ENCODE results near the gene RSPH10B2. TPM values are rescaled to one million over a fixed set of nuclear protein-coding genes. Genes with fewer than 3 reads are reported as not detected.

RSPH10B2 gene
- total and polyA plus RNA-seq, 2 of the 13 experiments (the other 11 are each of a cell fraction or from before 2014, with no cell fraction given) = 0.31 TPM; not detected in 1

DNA sequence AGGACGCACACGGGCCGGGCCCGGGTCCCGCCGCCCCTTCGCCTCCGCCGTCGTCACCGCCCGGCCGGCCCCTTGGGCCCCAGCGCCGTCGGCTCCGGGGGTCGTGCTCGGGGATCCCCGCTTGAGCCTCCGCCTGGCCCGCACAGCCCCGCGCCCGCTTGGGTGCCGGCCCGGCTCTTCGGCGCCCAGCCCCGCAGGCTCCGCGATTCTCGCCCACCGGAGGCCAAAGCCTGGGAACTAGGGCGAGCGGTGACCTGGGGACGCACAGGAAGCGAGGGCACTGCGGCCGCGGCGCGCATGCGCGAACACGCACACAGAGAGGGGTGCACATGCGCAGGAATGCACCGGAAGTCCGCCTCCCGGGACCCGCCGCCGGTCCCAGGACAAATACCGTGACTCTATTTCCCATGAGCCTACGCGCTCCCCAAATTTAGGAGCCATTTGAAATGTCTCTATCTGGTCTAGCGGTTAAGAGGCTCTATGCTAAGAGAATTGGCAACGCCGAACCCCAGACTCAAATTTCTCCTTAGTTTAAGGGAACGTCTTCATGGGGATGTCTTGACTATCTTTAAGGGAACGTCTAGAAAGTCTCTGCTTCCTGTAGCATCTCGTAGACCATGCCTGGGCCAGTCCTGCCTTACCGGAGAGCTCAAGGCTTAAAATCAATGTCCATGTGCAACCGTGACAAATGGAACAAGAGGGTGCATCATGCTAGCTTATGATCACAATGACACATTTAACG is 47.1 kb upstream of the RSPH10B2 start, which contains the start of gene ZNF12 (continued):
- TF ChIP-seq ZNF678 (CRISPR knock-in tag; IDR thresholded peaks at IDR 0.05) (no peak), MTF2 (CRISPR knock-in tag; IDR thresholded peaks at IDR 0.05; ENCODE audit: borderline replicate concordance) (no peak), KDM2A (CRISPR knock-in tag; IDR thresholded peaks at IDR 0.05; ENCODE audit: borderline replicate concordance, low read depth) (peak; percentile 62; the same call in 1 of the 2 replicates), MIER2 (CRISPR knock-in tag; IDR thresholded peaks at IDR 0.05) (no peak), NONO (IDR thresholded peaks at IDR 0.05) (no peak), NONO (CRISPR knock-in tag; conservative IDR thresholded peaks at IDR 0.05) (peak; percentile 27; the same call in 1 of the 2 replicates), TRAFD1 (CRISPR knock-in tag; IDR thresholded peaks at IDR 0.05; ENCODE audit: borderline replicate concordance) (no peak), ZNF225 (CRISPR knock-in tag; IDR thresholded peaks at IDR 0.05) (no peak), MAFK (conservative IDR thresholded peaks at IDR 0.05 in 1 of 2, IDR thresholded peaks at IDR 0.05 in 1 of 2; ENCODE audit: low read length in 2 of 2) (no peak), ZNF33B (CRISPR knock-in tag; IDR thresholded peaks at IDR 0.05) (no peak), PPARG (CRISPR knock-in tag; conservative IDR thresholded peaks at IDR 0.05) (0 out of 2 replicates have a peak, but pooled peaks have one; percentile 10), NR2F2 (IDR thresholded peaks at IDR 0.05; ENCODE audit: borderline replicate concordance, low read depth) (no peak), ZNF709 (CRISPR knock-in tag; IDR thresholded peaks at IDR 0.05) (peak; percentile 34; the same call in 1 of the 2 replicates), GLMP (CRISPR knock-in tag; IDR thresholded peaks at IDR 0.05; ENCODE audit: borderline replicate concordance) (no peak), EED (CRISPR knock-in tag; IDR thresholded peaks at IDR 0.05) (no peak), ZNF766 (CRISPR knock-in tag; IDR thresholded peaks at IDR 0.05; ENCODE audit: borderline replicate concordance) (0 out of 2 replicates have a peak, but pooled peaks have one; percentile 23), NRL (CRISPR knock-in tag; IDR thresholded peaks at IDR 0.05; ENCODE audit: borderline replicate concordance) (no peak), ATM (IDR thresholded peaks at IDR 0.05; ENCODE audit: borderline replicate concordance) (no peak), FOXO1 (CRISPR knock-in tag; IDR thresholded peaks at IDR 0.05) (0 out of 2 replicates have a peak, but pooled peaks have one; percentile 14), SNAPC2 (CRISPR knock-in tag; IDR thresholded peaks at IDR 0.05) (no peak; the same call in 1 of the 2 replicates)
- TF ChIP-seq, protein P1, sequence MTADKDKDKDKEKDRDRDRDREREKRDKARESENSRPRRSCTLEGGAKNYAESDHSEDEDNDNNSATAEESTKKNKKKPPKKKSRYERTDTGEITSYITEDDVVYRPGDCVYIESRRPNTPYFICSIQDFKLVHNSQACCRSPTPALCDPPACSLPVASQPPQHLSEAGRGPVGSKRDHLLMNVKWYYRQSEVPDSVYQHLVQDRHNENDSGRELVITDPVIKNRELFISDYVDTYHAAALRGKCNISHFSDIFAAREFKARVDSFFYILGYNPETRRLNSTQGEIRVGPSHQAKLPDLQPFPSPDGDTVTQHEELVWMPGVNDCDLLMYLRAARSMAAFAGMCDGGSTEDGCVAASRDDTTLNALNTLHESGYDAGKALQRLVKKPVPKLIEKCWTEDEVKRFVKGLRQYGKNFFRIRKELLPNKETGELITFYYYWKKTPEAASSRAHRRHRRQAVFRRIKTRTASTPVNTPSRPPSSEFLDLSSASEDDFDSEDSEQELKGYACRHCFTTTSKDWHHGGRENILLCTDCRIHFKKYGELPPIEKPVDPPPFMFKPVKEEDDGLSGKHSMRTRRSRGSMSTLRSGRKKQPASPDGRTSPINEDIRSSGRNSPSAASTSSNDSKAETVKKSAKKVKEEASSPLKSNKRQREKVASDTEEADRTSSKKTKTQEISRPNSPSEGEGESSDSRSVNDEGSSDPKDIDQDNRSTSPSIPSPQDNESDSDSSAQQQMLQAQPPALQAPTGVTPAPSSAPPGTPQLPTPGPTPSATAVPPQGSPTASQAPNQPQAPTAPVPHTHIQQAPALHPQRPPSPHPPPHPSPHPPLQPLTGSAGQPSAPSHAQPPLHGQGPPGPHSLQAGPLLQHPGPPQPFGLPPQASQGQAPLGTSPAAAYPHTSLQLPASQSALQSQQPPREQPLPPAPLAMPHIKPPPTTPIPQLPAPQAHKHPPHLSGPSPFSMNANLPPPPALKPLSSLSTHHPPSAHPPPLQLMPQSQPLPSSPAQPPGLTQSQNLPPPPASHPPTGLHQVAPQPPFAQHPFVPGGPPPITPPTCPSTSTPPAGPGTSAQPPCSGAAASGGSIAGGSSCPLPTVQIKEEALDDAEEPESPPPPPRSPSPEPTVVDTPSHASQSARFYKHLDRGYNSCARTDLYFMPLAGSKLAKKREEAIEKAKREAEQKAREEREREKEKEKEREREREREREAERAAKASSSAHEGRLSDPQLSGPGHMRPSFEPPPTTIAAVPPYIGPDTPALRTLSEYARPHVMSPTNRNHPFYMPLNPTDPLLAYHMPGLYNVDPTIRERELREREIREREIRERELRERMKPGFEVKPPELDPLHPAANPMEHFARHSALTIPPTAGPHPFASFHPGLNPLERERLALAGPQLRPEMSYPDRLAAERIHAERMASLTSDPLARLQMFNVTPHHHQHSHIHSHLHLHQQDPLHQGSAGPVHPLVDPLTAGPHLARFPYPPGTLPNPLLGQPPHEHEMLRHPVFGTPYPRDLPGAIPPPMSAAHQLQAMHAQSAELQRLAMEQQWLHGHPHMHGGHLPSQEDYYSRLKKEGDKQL (CRISPR knock-in tag; IDR thresholded peaks at IDR 0.05; ENCODE audit: low read depth) = no peak
- TF ChIP-seq, protein P2, sequence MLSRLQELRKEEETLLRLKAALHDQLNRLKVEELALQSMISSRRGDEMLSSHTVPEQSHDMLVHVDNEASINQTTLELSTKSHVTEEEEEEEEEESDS (CRISPR knock-in tag; IDR thresholded peaks at IDR 0.05; ENCODE audit: borderline replicate concordance) = no peak

Data from HepG2 (cell line).